Measurements from ENCODE around the gene BDKRB2.

The BDKRB2 gene

GRCh38 chr14:96204151-96205058 lies at the start of gene BDKRB2:
Gene BDKRB2, plus strand, starts transcription at chr14:96204839. Its CDS starts 32,269 bp downstream, at chr14:96237108.
- peak; percentile 74 for DNase-seq

GRCh38 chr14:96154900-96155299 lies 49.7 kb upstream of the BDKRB2 start:
- no peak for DNase-seq

GRCh38 chr14:96156804-96157760 lies 47.6 kb upstream of the BDKRB2 start:
- DNase-seq, result no peak

GRCh38 chr14:96158735-96159134 lies 45.9 kb upstream of the BDKRB2 start:
- no peak for DNase-seq

- DNase-seq, result no peak
Measured at GRCh38 chr14:96160076-96160912, 44.3 kb upstream of the BDKRB2 start.

GRCh38 chr14:96160913-96161310 lies 43.7 kb upstream of the BDKRB2 start:
- no peak for DNase-seq

- no peak for DNase-seq
Measured at GRCh38 chr14:96161636-96162035, 43.0 kb upstream of the BDKRB2 start.

- DNase-seq, result no peak
Measured at GRCh38 chr14:96162265-96162664, 42.4 kb upstream of the BDKRB2 start.

GRCh38 chr14:96162741-96163140 lies 41.9 kb upstream of the BDKRB2 start:
- no peak for DNase-seq

GRCh38 chr14:96164861-96165490 lies 39.7 kb upstream of the BDKRB2 start:
- DNase-seq, result no peak

GRCh38 chr14:96165493-96166436 lies 38.9 kb upstream of the BDKRB2 start:
- no peak for DNase-seq

GRCh38 chr14:96166461-96167223 lies 38.0 kb upstream of the BDKRB2 start:
- no peak for DNase-seq

- DNase-seq, result no peak
Measured at GRCh38 chr14:96167224-96168148, 37.2 kb upstream of the BDKRB2 start.

- DNase-seq, result no peak
Measured at GRCh38 chr14:96168581-96168980, 36.1 kb upstream of the BDKRB2 start.

- DNase-seq, result no peak
Measured at GRCh38 chr14:96170961-96171592, 33.6 kb upstream of the BDKRB2 start.

GRCh38 chr14:96173636-96174475 lies 30.8 kb upstream of the BDKRB2 start:
- DNase-seq, result no peak

GRCh38 chr14:96176275-96176674 lies 28.4 kb upstream of the BDKRB2 start:
- no peak for DNase-seq

Data from NCI-H187 treated with DMSO at 0.1 percent for 48 hours (cell line).